ENCODE results near the gene RPTOR.
"Not testable (repeated sequence)": the region's sequence is repeated elsewhere in the genome, so short reads cannot be mapped to it uniquely, and the experiment has no call there.

The RPTOR gene

GRCh38 chr17:80696964-80697363 lies 152.3 kb downstream of the RPTOR start:
- TF ChIP-seq SPI1 (IDR thresholded peaks at IDR 0.05; ENCODE audit: low read depth, low read length): no peak
- no peak for TF ChIP-seq POLR2AphosphoS5 (IDR thresholded peaks at IDR 0.05; ENCODE audit: low read depth, low read length)
- TF ChIP-seq PAX5 (IDR thresholded peaks at IDR 0.05; ENCODE audit: insufficient read depth, low read length, severe bottlenecking): no peak
- TF ChIP-seq TAF1 (IDR thresholded peaks at IDR 0.05; ENCODE audit: low read depth, low read length): no peak
- TF ChIP-seq POU2F2 (IDR thresholded peaks at IDR 0.05; ENCODE audit: low read depth, low read length): no peak
- no peak for TF ChIP-seq POLR2A (IDR thresholded peaks at IDR 0.05; ENCODE audit: low read depth, low read length)
- FAIRE-seq (no peak), DNase-seq (ENCODE audit: insufficient read length, low spot score) (no peak)

- FAIRE-seq (no peak), DNase-seq (ENCODE audit: insufficient read length, low spot score) (no peak)
- TF ChIP-seq PAX5 (IDR thresholded peaks at IDR 0.05; ENCODE audit: insufficient read depth, low read length, severe bottlenecking): no peak
- TF ChIP-seq SPI1 (IDR thresholded peaks at IDR 0.05; ENCODE audit: low read depth, low read length): no peak
Observed at GRCh38 chr17:80698297-80698696, 153.7 kb downstream of the RPTOR start.

GRCh38 chr17:80699205-80699604 lies 154.6 kb downstream of the RPTOR start:
- not testable (repeated sequence) for FAIRE-seq; DNase-seq (ENCODE audit: insufficient read length, low spot score)

- DNase-seq (ENCODE audit: insufficient read length, low spot score) (no peak), FAIRE-seq (no peak)
- no peak for TF ChIP-seq SPI1 (IDR thresholded peaks at IDR 0.05; ENCODE audit: low read depth, low read length)
- no peak for TF ChIP-seq POLR2AphosphoS5 (IDR thresholded peaks at IDR 0.05; ENCODE audit: low read depth, low read length)
- no peak for TF ChIP-seq TAF1 (IDR thresholded peaks at IDR 0.05; ENCODE audit: low read depth, low read length)
- TF ChIP-seq PAX5 (IDR thresholded peaks at IDR 0.05; ENCODE audit: insufficient read depth, low read length, severe bottlenecking): no peak
- no peak for TF ChIP-seq POU2F2 (IDR thresholded peaks at IDR 0.05; ENCODE audit: low read depth, low read length)
- TF ChIP-seq POLR2A (IDR thresholded peaks at IDR 0.05; ENCODE audit: low read depth, low read length): no peak
Observed at GRCh38 chr17:80701730-80702129, 157.1 kb downstream of the RPTOR start.

- DNase-seq (ENCODE audit: insufficient read length, low spot score) (no peak), FAIRE-seq (no peak)
- TF ChIP-seq POU2F2 (IDR thresholded peaks at IDR 0.05; ENCODE audit: low read depth, low read length) (no peak), POLR2AphosphoS5 (IDR thresholded peaks at IDR 0.05; ENCODE audit: low read depth, low read length) (no peak), POLR2A (IDR thresholded peaks at IDR 0.05; ENCODE audit: low read depth, low read length) (no peak), TAF1 (IDR thresholded peaks at IDR 0.05; ENCODE audit: low read depth, low read length) (no peak), PAX5 (IDR thresholded peaks at IDR 0.05; ENCODE audit: insufficient read depth, low read length, severe bottlenecking) (no peak), SPI1 (IDR thresholded peaks at IDR 0.05; ENCODE audit: low read depth, low read length) (no peak)
Observed at GRCh38 chr17:80702315-80703141, 157.9 kb downstream of the RPTOR start.

GRCh38 chr17:80703142-80703478 lies 158.5 kb downstream of the RPTOR start:
- no peak for DNase-seq (ENCODE audit: insufficient read length, low spot score)
- FAIRE-seq: no peak
- TF ChIP-seq SPI1 (IDR thresholded peaks at IDR 0.05; ENCODE audit: low read depth, low read length) (peak; percentile 73), POLR2A (IDR thresholded peaks at IDR 0.05; ENCODE audit: low read depth, low read length) (no peak)

GRCh38 chr17:80704381-80704819 lies 159.8 kb downstream of the RPTOR start:
- DNase-seq (ENCODE audit: insufficient read length, low spot score) (no peak), FAIRE-seq (no peak)
- TF ChIP-seq SPI1 (IDR thresholded peaks at IDR 0.05; ENCODE audit: low read depth, low read length) (no peak), PAX5 (IDR thresholded peaks at IDR 0.05; ENCODE audit: insufficient read depth, low read length, severe bottlenecking) (no peak), POLR2A (IDR thresholded peaks at IDR 0.05; ENCODE audit: low read depth, low read length) (no peak), TAF1 (IDR thresholded peaks at IDR 0.05; ENCODE audit: low read depth, low read length) (no peak), POLR2AphosphoS5 (IDR thresholded peaks at IDR 0.05; ENCODE audit: low read depth, low read length) (no peak), POU2F2 (IDR thresholded peaks at IDR 0.05; ENCODE audit: low read depth, low read length) (no peak)

- FAIRE-seq (no peak), DNase-seq (ENCODE audit: insufficient read length, low spot score) (no peak)
- TF ChIP-seq TAF1 (IDR thresholded peaks at IDR 0.05; ENCODE audit: low read depth, low read length) (no peak), POLR2A (IDR thresholded peaks at IDR 0.05; ENCODE audit: low read depth, low read length) (no peak), PAX5 (IDR thresholded peaks at IDR 0.05; ENCODE audit: insufficient read depth, low read length, severe bottlenecking) (no peak), SPI1 (IDR thresholded peaks at IDR 0.05; ENCODE audit: low read depth, low read length) (peak; percentile 34; the same call in 1 of the 2 replicates), POLR2AphosphoS5 (IDR thresholded peaks at IDR 0.05; ENCODE audit: low read depth, low read length) (no peak), POU2F2 (IDR thresholded peaks at IDR 0.05; ENCODE audit: low read depth, low read length) (no peak)
Observed at GRCh38 chr17:80704894-80705293, 160.3 kb downstream of the RPTOR start.

GRCh38 chr17:80705988-80706387 lies 161.3 kb downstream of the RPTOR start:
- DNase-seq (ENCODE audit: insufficient read length, low spot score) (no peak), FAIRE-seq (no peak)
- TF ChIP-seq PAX5 (IDR thresholded peaks at IDR 0.05; ENCODE audit: insufficient read depth, low read length, severe bottlenecking) (no peak), POU2F2 (IDR thresholded peaks at IDR 0.05; ENCODE audit: low read depth, low read length) (no peak), POLR2AphosphoS5 (IDR thresholded peaks at IDR 0.05; ENCODE audit: low read depth, low read length) (no peak), TAF1 (IDR thresholded peaks at IDR 0.05; ENCODE audit: low read depth, low read length) (no peak), SPI1 (IDR thresholded peaks at IDR 0.05; ENCODE audit: low read depth, low read length) (no peak), POLR2A (IDR thresholded peaks at IDR 0.05; ENCODE audit: low read depth, low read length) (no peak)

GRCh38 chr17:80706463-80706867 lies 161.8 kb downstream of the RPTOR start:
- TF ChIP-seq TAF1 (IDR thresholded peaks at IDR 0.05; ENCODE audit: low read depth, low read length): no peak
- no peak for TF ChIP-seq POLR2A (IDR thresholded peaks at IDR 0.05; ENCODE audit: low read depth, low read length)
- TF ChIP-seq POLR2AphosphoS5 (IDR thresholded peaks at IDR 0.05; ENCODE audit: low read depth, low read length): no peak
- no peak for TF ChIP-seq PAX5 (IDR thresholded peaks at IDR 0.05; ENCODE audit: insufficient read depth, low read length, severe bottlenecking)
- TF ChIP-seq POU2F2 (IDR thresholded peaks at IDR 0.05; ENCODE audit: low read depth, low read length): no peak
- no peak for TF ChIP-seq SPI1 (IDR thresholded peaks at IDR 0.05; ENCODE audit: low read depth, low read length)
- FAIRE-seq (no peak), DNase-seq (ENCODE audit: insufficient read length, low spot score) (no peak)

Measured in GM12891 (cell line).